NCI-H2107 treated with DMSO at 0.1 percent for 48 hours (cell line): ENCODE results near the gene PCBP3.
A peak's percentile ranks its signal among the peaks of the same experiment; 100 is the strongest.
"Not testable (repeated sequence)": the region's sequence is repeated elsewhere in the genome, so short reads cannot be mapped to it uniquely, and the experiment has no call there.

ENCODE experiments used
- DNase-seq: peaks from one replicate; lab custom pipeline; 2025; ENCODE audit not compliant: unreplicated experiment; lab: John Stamatoyannopoulos, UW

Gene PCBP3

DNA sequence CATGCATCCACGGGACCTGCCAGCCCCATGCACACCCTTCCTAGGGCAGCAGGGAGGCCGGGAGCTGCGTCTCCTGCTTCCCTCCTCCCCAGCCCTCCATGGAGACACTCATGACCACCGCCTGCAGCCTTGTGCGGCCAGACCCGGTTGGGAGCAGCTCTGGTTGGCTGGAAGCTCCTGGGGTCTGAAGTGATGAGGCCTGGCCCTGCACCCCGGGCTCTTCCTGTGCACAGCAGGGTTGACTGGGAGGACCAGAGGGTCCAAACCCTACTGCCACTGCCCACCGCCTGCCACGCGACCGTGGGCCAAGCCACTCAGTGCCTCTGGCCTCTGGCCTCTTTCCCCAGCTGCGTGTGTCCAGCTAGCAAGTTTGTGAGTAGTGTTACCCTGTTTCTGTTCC, 226.9 kb downstream of the PCBP3 start:
- no peak for DNase-seq

- DNase-seq: no peak
Measured at GRCh38 chr21:45870851-45871615, 227.5 kb downstream of the PCBP3 start.

DNA sequence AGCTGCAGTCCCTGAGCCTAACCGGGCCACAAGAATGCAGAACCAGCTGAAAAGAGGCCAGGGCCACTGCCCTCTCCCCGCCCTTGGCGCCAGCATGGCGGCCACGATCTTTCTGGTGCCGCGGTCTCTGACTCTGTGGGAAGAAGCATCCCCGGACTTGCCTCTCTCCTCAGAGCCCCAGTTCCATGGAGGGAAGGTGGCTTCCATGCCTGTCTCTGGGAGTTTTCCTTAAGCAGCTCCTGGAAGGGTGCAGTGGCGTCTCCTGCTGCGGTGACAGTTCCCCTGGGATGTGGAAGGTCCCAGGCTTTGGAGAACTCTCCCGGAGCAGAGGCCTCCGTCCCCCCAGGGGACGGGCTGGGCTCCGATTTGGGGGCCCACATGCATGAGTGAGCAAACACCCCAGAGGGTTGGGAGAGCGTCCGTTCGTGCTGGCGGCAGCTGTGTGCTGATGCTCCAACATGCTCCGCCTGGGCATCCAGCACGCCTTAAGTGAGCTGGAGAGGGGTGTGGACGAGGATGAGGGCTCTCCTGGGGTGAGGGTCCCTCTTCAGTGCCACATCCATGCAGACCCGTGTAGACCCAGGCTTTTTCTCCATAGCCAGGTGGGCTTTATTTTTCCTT, 228.2 kb downstream of the PCBP3 start:
- no peak for DNase-seq

DNA sequence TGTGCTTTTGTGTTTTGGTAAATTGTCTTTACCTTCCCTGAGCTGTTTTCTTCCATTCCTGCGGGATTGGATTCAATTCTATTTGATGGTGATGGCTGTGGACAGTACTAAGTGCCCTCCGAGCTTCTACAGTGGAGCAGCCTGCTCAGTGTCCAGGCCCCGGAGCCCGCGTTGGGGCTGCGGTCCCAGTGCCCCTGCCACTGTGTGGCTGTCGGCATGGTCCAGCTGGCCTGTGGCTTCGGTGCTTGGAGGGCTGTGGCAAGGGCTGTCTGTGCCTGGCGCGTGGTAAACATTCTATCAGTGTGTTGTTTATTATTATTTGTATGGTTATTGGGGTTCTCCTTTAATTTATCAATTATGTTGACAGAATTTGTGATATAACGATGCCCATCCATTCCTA, 228.9 kb downstream of the PCBP3 start:
- no peak for DNase-seq

DNA sequence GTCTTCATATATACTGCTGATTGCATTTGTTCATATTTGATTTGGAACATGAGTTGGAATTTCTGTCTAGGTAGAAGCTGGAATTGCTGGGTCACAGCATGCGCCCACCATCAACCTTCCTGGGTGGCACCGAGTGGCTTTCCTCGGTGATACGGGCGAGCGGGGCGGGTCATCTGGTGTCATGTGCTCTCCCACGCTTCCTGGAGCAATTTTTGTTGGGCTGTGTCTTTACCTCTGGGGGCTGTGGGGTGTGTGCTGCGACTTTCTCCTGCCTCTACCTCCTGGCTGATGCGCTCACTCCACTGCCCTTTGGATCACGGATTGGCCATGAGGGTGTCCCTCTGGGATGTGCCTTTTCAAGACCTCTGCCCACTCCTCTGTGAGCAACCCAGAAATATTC, 229.4 kb downstream of the PCBP3 start:
- DNase-seq: no peak

GRCh38 chr21:45873418-45873817, 229.9 kb downstream of the PCBP3 start:
- peak; percentile 73 for DNase-seq

GRCh38 chr21:45873866-45874265, 230.3 kb downstream of the PCBP3 start:
- DNase-seq: no peak

DNA sequence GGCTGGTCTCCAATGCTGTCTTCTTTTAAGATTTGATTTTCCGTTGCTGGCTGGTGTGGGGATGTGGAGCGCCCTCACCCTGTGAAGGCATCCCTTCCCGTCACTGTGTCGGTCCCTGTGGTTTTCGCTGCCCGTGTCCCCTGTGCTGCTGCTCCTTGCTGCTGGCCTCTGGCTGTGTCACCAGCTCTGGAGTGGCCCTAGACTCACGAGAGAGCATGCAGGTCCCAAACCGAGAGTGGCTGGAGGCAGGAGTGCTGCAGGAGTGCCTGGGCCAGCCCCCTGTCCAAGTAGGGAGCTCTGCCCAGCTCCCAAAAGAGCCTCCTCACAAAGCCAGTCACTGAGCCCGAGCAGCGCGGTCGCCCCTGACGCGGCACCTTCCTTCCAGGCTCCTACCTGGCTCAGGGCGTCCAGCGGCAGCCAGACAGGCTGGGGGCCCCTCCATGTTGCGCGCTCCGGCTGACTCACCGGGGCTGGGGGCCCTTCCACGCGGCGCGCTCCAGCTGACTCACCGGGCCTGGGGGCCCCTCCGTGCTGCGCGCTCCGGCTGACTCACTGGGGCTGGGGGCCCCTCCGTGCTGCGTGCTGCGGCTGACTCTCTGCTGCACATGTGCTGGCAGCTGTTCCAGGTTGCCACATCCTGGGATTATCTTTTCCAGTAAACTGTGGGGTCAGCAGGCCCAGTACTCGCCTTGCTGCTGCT, 231.3 kb downstream of the PCBP3 start:
- DNase-seq: no peak

DNA sequence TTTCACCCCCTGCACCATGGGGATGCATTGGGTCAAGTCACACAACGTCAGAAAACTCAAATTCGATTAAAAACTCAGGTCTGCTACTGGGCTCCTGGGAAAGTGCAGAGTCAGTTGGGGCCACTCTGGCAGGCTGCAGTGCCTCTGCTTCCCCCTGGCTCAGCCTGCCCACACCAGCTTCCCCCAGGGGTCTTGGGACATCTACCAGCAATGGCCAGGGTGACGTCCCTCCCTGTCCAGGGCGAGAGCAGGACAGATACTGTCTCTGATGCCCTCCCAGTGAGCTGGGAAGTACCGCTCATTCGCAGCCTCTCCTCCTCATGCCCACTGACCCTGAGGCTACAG, 231.9 kb downstream of the PCBP3 start:
- no peak for DNase-seq

DNA sequence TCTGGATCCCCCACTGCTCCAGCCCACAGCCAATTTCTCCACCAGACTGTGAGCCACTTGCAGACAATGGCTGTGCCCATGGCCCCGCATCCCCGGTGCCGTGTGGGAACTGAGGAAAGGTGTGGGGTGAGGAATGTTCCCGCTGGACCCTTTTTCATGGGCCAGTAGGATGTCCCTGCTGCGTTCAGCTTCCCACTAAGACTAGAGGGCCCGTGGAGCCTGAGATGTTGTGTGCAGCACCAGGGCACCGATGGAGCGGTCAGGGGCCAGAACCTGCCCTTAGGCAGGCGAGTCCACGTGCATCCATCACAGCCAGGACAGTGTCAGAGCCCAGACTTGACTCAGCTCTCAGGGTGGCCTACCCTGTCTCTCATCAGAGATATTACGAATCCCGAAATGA, 232.4 kb downstream of the PCBP3 start:
- no peak for DNase-seq

DNA sequence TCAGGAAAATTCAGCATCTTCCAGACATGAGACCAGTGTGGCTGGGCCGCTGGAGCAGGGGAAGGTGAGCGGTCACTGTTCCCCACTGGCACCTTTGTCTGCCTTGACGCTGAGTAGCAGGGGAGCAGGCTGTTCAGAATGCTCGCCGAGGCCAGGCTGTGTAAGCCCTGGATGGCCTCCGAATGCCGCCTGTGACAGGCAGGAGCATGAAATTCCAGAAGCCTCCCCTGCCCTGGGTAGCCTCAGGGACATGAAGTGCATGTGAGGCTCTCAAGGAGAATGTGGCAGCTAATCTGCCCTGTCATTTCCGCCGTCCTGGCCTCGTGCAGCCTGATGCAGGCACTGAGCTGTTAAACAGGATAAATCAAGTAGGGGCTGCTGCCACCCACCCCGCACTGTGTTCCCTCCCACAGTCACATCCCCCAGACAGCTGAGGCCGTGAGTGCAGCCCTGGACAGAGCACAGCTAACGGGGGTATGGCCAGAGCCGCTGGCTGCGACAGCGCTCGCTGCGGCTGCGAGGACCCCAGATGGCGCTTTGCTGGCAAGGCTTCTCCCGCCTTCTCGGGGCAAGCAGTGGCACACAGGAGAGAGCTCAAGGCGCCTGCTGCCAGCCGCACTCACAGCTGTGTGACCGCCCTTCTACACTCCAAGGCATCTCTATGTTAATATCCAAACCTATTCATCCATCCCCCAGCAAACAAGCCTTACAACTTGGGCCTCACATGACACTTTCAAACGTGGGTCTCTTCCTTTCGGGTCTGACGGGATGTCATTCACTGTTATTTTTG, 233.1 kb downstream of the PCBP3 start:
- DNase-seq: no peak

- DNase-seq: no peak
Measured at GRCh38 chr21:45877171-45877438, 233.6 kb downstream of the PCBP3 start.

GRCh38 chr21:45877821-45878469, 234.4 kb downstream of the PCBP3 start:
- no peak for DNase-seq

GRCh38 chr21:45880097-45881068, 236.9 kb downstream of the PCBP3 start:
- DNase-seq: peak; percentile 26

GRCh38 chr21:45882645-45883044, 239.1 kb downstream of the PCBP3 start:
- DNase-seq: no peak

- no peak for DNase-seq
Measured at GRCh38 chr21:45883090-45883489, 239.6 kb downstream of the PCBP3 start.

- no peak for DNase-seq
Measured at GRCh38 chr21:45885597-45885929, 242.0 kb downstream of the PCBP3 start.

- DNase-seq: not testable (repeated sequence)
Measured at GRCh38 chr21:45885930-45886601, 242.5 kb downstream of the PCBP3 start.

GRCh38 chr21:45886610-45887026, 243.1 kb downstream of the PCBP3 start:
- no peak for DNase-seq
